Measurements from ENCODE around the gene PAQR5. TPM values are rescaled to one million over a fixed set of nuclear protein-coding genes. Genes with fewer than 3 reads are reported as not detected.
"Not testable (repeated sequence)": the region's sequence is repeated elsewhere in the genome, so short reads cannot be mapped to it uniquely, and the experiment has no call there.

The PAQR5 gene
- total RNA-seq, 1 experiment from 2014 or later: 28.9 TPM

GRCh38 chr15:69351333-69351732 is 52.6 kb downstream of the PAQR5 start:
- no peak for DNase-seq (ENCODE audit: low spot score)

GRCh38 chr15:69351884-69352283 is 53.2 kb downstream of the PAQR5 start:
- no peak for DNase-seq (ENCODE audit: low spot score)

- DNase-seq (ENCODE audit: low spot score): no peak
Observed at GRCh38 chr15:69357773-69358771, 59.4 kb downstream of the PAQR5 start.

GRCh38 chr15:69358850-69359249 is 60.1 kb downstream of the PAQR5 start:
- DNase-seq (ENCODE audit: low spot score): no peak

- no peak for DNase-seq (ENCODE audit: low spot score)
Observed at GRCh38 chr15:69359722-69360121, 61.0 kb downstream of the PAQR5 start.

GRCh38 chr15:69360642-69361041 is 61.9 kb downstream of the PAQR5 start:
- DNase-seq (ENCODE audit: low spot score): no peak

- DNase-seq (ENCODE audit: low spot score): no peak
Observed at GRCh38 chr15:69367236-69367635, 68.5 kb downstream of the PAQR5 start.

GRCh38 chr15:69369631-69370030 is 70.9 kb downstream of the PAQR5 start:
- no peak for DNase-seq (ENCODE audit: low spot score)

GRCh38 chr15:69373406-69373805 is 74.7 kb downstream of the PAQR5 start:
- DNase-seq (ENCODE audit: low spot score): no peak

GRCh38 chr15:69375151-69375790 is 76.6 kb downstream of the PAQR5 start:
- no peak for DNase-seq (ENCODE audit: low spot score)

- no peak for DNase-seq (ENCODE audit: low spot score)
Observed at GRCh38 chr15:69377216-69377970, 78.7 kb downstream of the PAQR5 start.

GRCh38 chr15:69380100-69380725 is 81.5 kb downstream of the PAQR5 start:
- DNase-seq (ENCODE audit: low spot score): no peak

GRCh38 chr15:69380726-69381105 is 82.0 kb downstream of the PAQR5 start:
- no peak for DNase-seq (ENCODE audit: low spot score)

- DNase-seq (ENCODE audit: low spot score): not testable (repeated sequence)
Observed at GRCh38 chr15:69382176-69382575, 83.5 kb downstream of the PAQR5 start.

- DNase-seq (ENCODE audit: low spot score): not testable (repeated sequence)
Observed at GRCh38 chr15:69384066-69384465, 85.4 kb downstream of the PAQR5 start.

- DNase-seq (ENCODE audit: low spot score): no peak
Observed at GRCh38 chr15:69384626-69385598, 86.2 kb downstream of the PAQR5 start.

- DNase-seq (ENCODE audit: low spot score): no peak
Observed at GRCh38 chr15:69385831-69386230, 87.1 kb downstream of the PAQR5 start.

GRCh38 chr15:69386284-69386683 is 87.6 kb downstream of the PAQR5 start:
- no peak for DNase-seq (ENCODE audit: low spot score)

- no peak for DNase-seq (ENCODE audit: low spot score)
Observed at GRCh38 chr15:69388260-69388705, 89.6 kb downstream of the PAQR5 start.

GRCh38 chr15:69389426-69389825 is 90.7 kb downstream of the PAQR5 start:
- no peak for DNase-seq (ENCODE audit: low spot score)

All from HT-29 (cell line).